Gastroesophageal sphincter (tissue), 4 donors: ENCODE results near the gene ARTN. TPM values are rescaled to one million over a fixed set of nuclear protein-coding genes. Genes with fewer than 3 reads are reported as not detected.

Experiments
- ATAC-seq: fragments of 150-250 bp; one replicate; pipeline ENCODE4 v1.9.1; 2016; ENCODE audit warnings: mild to moderate bottlenecking, moderate library complexity
- H3K27ac ChIP-seq, 4 donors: fragments of 200-600 bp; sonication (generic) in 3 of 4; 1 replicate in 3 of 4; 2 replicates in 1 of 4; pipeline ENCODE4 v1.5.1; 2016 to 2019
- H3K27me3 ChIP-seq: fragments of 200-600 bp; sonication (generic); one replicate; pipeline ENCODE4 v1.5.1; 2019
- H3K36me3 ChIP-seq, 2 donors: fragments of 200-600 bp; sonication (generic); one replicate each; pipeline ENCODE4 v1.5.1; 2019; ENCODE audit warnings: control low read depth in 1 of 2
- H3K4me1 ChIP-seq, 3 donors: fragments of 200-600 bp; sonication (generic); 1 replicate in 2 of 3; 2 replicates in 1 of 3; pipeline ENCODE4 v1.5.1; 2016 to 2019; ENCODE audit warnings: control low read depth in 2 of 3
- H3K4me3 ChIP-seq, 2 donors: fragments of 200-600 bp; sonication (generic); one replicate each; pipeline ENCODE4 v1.5.1; 2019; ENCODE audit warnings: mild to moderate bottlenecking in 1 of 2, moderate library complexity in 1 of 2
- H3K9me3 ChIP-seq, 3 donors: fragments of 200-600 bp; sonication (generic); one replicate each; pipeline ENCODE4 v1.5.1; 2017 to 2019; ENCODE audit warnings: control low read depth in 2 of 3
- EP300 ChIP-seq: sonication (generic); formaldehyde crosslinking; IDR thresholded peaks from one replicate; pipeline ENCODE4 v1.6.1; 2017; ENCODE audit warnings: antibody characterized with exemption, mild to moderate bottlenecking
- POLR2A ChIP-seq, 2 donors: fragments of 450-650 bp; IDR thresholded peaks; one replicate each; pipeline ENCODE4 v1.6.1; 2017; ENCODE audit warnings: antibody characterized with exemption in 2 of 2, mild to moderate bottlenecking in 2 of 2, moderate library complexity in 1 of 2
- POLR2AphosphoS5 ChIP-seq: sonication (generic); formaldehyde crosslinking; IDR thresholded peaks from one replicate; pipeline ENCODE4 v1.6.1; 2017; ENCODE audit warnings: antibody characterized with exemption
- WGBS, 2 donors: methylation state at CpG; one replicate each; pipeline ENCODE4 v1.1.5; 2018; ENCODE audit warnings: low coverage in 1 of 2; 5-methylcytosine and 5-hydroxymethylcytosine counted together
- total RNA-seq, 4 donors: library from RNA; depleted of rRNA; stranded (reverse); fragments of >200 nt; gene quantifications; one replicate each; pipeline ENCODE4 v1.1.0, GENCODE V29; 2016
- TF ChIP-seq, protein P1 (sequence below), 4 experiments: fragments of 200-600 bp in 2 of 4; fragments of 450-650 bp in 2 of 4; sonication (generic) in 1 of 4; IDR thresholded peaks; one replicate each; pipeline ENCODE4 v1.5.1; 2017 to 2019; ENCODE audit warnings: antibody characterized with exemption in 4 of 4, mild to moderate bottlenecking in 2 of 4, moderate library complexity in 2 of 4

ARTN gene
- total RNA-seq, 4 donors from 2014 or later, result 0.47 to 0.81 TPM; not detected in 2

DNA sequence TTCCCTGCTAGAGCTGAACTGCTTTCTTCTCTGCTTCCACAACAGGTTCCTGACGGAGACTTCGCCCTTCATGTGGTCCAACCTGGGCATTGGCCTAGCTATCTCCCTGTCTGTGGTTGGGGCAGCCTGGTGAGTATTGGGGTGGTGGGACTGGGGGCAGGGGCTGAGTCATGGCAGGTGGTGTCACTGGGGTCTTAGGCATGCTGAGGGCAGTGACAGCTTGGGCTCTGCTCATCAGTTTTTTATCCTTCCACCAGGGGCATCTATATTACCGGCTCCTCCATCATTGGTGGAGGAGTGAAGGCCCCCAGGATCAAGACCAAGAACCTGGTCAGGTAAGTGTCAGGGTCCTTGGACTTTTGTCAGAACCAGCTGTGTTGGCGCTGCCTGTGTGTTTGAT, 42.4 kb downstream of the ARTN start:
- Histone ChIP-seq H3K27me3 (no peaks in the 10 kb centered on the region), H3K4me3 (peak overlapping the region; percentile 60 to 70)
- TF ChIP-seq, protein P1, sequence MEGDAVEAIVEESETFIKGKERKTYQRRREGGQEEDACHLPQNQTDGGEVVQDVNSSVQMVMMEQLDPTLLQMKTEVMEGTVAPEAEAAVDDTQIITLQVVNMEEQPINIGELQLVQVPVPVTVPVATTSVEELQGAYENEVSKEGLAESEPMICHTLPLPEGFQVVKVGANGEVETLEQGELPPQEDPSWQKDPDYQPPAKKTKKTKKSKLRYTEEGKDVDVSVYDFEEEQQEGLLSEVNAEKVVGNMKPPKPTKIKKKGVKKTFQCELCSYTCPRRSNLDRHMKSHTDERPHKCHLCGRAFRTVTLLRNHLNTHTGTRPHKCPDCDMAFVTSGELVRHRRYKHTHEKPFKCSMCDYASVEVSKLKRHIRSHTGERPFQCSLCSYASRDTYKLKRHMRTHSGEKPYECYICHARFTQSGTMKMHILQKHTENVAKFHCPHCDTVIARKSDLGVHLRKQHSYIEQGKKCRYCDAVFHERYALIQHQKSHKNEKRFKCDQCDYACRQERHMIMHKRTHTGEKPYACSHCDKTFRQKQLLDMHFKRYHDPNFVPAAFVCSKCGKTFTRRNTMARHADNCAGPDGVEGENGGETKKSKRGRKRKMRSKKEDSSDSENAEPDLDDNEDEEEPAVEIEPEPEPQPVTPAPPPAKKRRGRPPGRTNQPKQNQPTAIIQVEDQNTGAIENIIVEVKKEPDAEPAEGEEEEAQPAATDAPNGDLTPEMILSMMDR (IDR thresholded peaks at IDR 0.05), result no peak
- TF ChIP-seq EP300 (no peak), POLR2A (IDR thresholded peaks at IDR 0.05) (no peak), POLR2AphosphoS5 (no peak)

DNA sequence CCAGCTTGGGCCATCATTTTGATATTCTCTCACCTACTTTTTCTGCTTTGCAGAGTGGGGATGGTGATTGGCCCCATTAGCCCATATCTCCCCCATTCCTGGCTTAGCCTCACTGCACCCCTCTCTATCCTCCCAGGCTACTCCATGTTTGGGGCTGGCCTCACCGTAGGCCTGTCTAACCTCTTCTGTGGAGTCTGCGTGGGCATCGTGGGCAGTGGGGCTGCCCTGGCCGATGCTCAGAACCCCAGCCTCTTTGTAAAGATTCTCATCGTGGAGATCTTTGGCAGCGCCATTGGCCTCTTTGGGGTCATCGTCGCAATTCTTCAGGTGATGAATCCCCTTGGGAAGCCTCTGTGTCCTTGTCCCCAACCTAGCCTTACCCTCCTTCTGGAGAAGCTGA, 43.3 kb downstream of the ARTN start:
- Histone ChIP-seq H3K27ac (no peak overlapping the region), H3K4me3 (no peak overlapping the region), H3K27me3 (no peaks in the 10 kb centered on the region), H3K36me3 (peaks cover 0 to 46% of the 10 kb centered on the region in 2 donors), H3K9me3 (no peaks in the 10 kb centered on the region), H3K4me1 (peaks cover 4 to 64% (median 37%) of the 10 kb centered on the region in 3 donors)
- no peak for ATAC-seq
- no peak for TF ChIP-seq EP300
- no peak for TF ChIP-seq POLR2A (IDR thresholded peaks at IDR 0.05)
- TF ChIP-seq POLR2AphosphoS5, result no peak
- TF ChIP-seq, protein P1 (IDR thresholded peaks at IDR 0.05), result no peak
- 96% methylated on average over 4 of the region's 8 CpGs; no CpG with 5 or more reads in 1 of the 2 donors for WGBS, 2 donors

More for the DNA sequence above, 42.4 kb downstream of the ARTN start:
- Histone ChIP-seq H3K27ac (peak overlapping the region in 2 of 4 donors; percentile 91 to 92), H3K4me1 (peaks cover 4 to 68% (median 37%) of the 10 kb centered on the region in 3 donors), H3K9me3 (no peaks in the 10 kb centered on the region), H3K36me3 (peaks cover 0 to 46% of the 10 kb centered on the region in 2 donors)
- 76 to 83% methylated on average over 2 to 3 of the region's 4 CpGs for WGBS, 2 donors
- ATAC-seq, result no peak

DNA sequence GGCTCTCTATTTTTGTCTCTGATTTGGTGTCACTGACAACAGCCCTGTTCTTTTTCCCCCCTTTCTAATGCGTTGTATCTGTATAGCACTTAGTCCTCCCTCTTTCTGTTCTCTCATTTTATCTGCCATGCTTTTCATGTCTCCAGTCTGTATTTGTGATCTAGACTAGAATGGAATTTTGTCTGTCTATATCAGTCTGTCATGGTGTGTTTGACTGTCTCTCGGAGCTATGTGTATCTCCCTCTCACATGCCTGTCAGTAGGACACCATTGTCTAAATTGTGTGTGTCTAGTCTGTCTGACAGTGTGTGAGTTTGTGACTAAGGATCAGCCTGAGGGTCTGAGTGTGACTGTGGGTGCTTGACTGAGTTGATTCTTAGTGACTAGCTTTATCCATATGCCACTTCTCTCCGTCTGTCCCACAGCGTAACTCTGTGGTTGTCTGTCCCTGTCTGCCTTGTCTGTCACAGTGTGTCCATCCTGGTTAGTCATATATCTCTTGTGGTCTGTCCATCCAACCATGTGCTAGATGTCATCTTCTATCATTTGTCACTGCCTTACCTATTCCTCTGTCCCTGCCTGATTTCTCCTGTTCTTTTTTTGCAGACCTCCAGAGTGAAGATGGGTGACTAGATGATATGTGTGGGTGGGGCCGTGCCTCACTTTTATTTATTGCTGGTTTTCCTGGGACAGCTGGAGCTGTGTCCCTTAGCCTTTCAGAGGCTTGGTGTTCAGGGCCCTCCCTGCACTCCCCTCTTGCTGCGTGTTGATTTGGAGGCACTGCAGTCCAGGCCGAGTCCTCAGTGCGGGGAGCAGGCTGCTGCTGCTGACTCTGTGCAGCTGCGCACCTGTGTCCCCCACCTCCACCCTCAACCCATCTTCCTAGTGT, 44.0 kb downstream of the ARTN start:
- Histone ChIP-seq H3K27me3 (no peaks in the 10 kb centered on the region), H3K27ac (no peak overlapping the region), H3K4me3 (no peak overlapping the region), H3K36me3 (peaks cover 0 to 39% of the 10 kb centered on the region in 2 donors), H3K4me1 (peaks cover 4 to 64% (median 37%) of the 10 kb centered on the region in 3 donors), H3K9me3 (no peaks in the 10 kb centered on the region)
- WGBS, 2 donors, result 53 to 75% methylated on average over 2 to 9 of the region's 9 CpGs
- ATAC-seq, result no peak
- TF ChIP-seq POLR2A (IDR thresholded peaks at IDR 0.05) (no peak), EP300 (no peak), POLR2AphosphoS5 (no peak)
- TF ChIP-seq, protein P1 (IDR thresholded peaks at IDR 0.05), result no peak

DNA sequence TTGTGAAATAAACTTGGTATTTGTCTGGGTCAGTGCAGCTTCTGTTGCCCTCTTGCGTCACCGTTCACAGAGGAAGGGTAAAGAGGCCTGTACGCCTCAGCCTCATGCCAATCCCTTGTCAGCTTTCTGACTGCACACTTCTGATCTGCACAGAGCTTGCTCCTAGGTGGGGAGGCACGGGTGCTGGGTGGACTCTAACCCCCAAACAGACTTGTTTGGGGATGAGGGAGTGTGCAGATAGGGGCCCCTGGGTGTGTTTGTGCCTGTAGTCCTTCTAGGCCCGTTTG, 44.6 kb downstream of the ARTN start:
- no peaks in the 10 kb centered on the region for H3K27me3 ChIP-seq
- H3K4me1 ChIP-seq, result peaks cover 4 to 64% (median 37%) of the 10 kb centered on the region in 3 donors
- TF ChIP-seq POLR2A (IDR thresholded peaks at IDR 0.05) (no peak), EP300 (no peak), POLR2AphosphoS5 (no peak)
- TF ChIP-seq, protein P1 (IDR thresholded peaks at IDR 0.05), result no peak
- no peak for ATAC-seq
- H3K4me3 ChIP-seq, result no peak overlapping the region
- H3K9me3 ChIP-seq, result no peaks in the 10 kb centered on the region
- H3K27ac ChIP-seq, result peak overlapping the region in 1 of 4 donors; percentile 33
- no CpG with 5 or more reads among the region's 5 CpGs for WGBS, 2 donors
- H3K36me3 ChIP-seq, result peaks cover 0 to 37% of the 10 kb centered on the region in 2 donors
